SK-N-SH treated with all-trans-retinoic acid at 6 μM for 48 hours (cell line): ENCODE results near the gene WDR48.

Experiments
- SNAI2 ChIP-seq: fragments of 250-450 bp; sonication (Bioruptor Pico); IDR thresholded peaks from 2 replicates; pipeline ENCODE4 v1.5.0; 2020; ENCODE audit warnings: mild to moderate bottlenecking, moderate library complexity
- TCF4 ChIP-seq: fragments of 250-450 bp; sonication (Bioruptor Pico); IDR thresholded peaks from 2 replicates; pipeline ENCODE4 v1.8.0; 2021; ENCODE audit warnings: mild to moderate bottlenecking, moderate library complexity, borderline replicate concordance
- TOX ChIP-seq: fragments of 250-450 bp; sonication (Bioruptor Pico); IDR thresholded peaks from 2 replicates; pipeline ENCODE4 v1.8.0; 2021; ENCODE audit warnings: mild to moderate bottlenecking, moderate library complexity, borderline replicate concordance
- ZFP30 ChIP-seq: fragments of 450-650 bp; formaldehyde crosslinking; IDR thresholded peaks from 2 replicates; pipeline ENCODE4 v1.5.0; 2022; ENCODE audit warnings: mild to moderate bottlenecking, moderate library complexity
- ZNF8 ChIP-seq: fragments of 450-650 bp; formaldehyde crosslinking; IDR thresholded peaks from 2 replicates; pipeline ENCODE4 v1.5.0; 2020; ENCODE audit warnings: mild to moderate bottlenecking, moderate library complexity
- TF ChIP-seq, protein P1 (sequence below): fragments of 250-450 bp; sonication (Bioruptor Pico); IDR thresholded peaks from 2 replicates; pipeline ENCODE4 v1.5.1; 2020; ENCODE audit warnings: low read depth, mild to moderate bottlenecking, moderate library complexity

DNA sequence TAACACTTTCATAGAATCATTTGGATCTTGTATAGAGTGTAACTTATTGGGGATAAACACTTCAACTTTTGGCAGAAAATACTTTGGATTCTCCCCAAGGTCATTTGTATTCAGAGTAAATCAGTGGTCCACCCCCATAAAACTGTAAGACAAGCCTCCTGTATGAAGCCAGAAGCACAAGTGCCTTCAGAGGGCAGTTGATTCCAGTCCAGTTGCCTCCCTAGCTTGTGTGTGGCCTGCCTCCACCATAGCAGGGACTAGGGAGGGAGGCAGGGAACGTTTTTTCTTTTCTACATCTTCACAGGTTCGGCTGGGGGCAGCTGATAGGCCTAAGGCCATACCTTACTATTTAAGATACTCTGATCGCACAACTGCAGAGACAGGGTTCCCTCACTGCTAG is 44.0 kb downstream of the WDR48 start:
- TF ChIP-seq TOX (CRISPR knock-in tag) (no peak), SNAI2 (CRISPR knock-in tag) (no peak), ZFP30 (no peak), TCF4 (CRISPR knock-in tag) (no peak), ZNF8 (CRISPR knock-in tag) (no peak)
- TF ChIP-seq, protein P1, sequence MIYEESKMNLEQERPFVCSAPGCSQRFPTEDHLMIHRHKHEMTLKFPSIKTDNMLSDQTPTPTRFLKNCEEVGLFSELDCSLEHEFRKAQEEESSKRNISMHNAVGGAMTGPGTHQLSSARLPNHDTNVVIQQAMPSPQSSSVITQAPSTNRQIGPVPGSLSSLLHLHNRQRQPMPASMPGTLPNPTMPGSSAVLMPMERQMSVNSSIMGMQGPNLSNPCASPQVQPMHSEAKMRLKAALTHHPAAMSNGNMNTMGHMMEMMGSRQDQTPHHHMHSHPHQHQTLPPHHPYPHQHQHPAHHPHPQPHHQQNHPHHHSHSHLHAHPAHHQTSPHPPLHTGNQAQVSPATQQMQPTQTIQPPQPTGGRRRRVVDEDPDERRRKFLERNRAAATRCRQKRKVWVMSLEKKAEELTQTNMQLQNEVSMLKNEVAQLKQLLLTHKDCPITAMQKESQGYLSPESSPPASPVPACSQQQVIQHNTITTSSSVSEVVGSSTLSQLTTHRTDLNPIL (CRISPR knock-in tag) = no peak
